H9 (cell line): ENCODE results near the gene CACNG5. TPM values are rescaled to one million over a fixed set of nuclear protein-coding genes. Genes with fewer than 3 reads are reported as not detected.

ENCODE experiments used
- DNase-seq: peaks from one replicate; pipeline ENCODE4 v3.0.0-alpha.2; 2017
- H2AFZ ChIP-seq: one replicate; pipeline ENCODE4 v1.6.1; 2013; ENCODE audit warnings: mild to moderate bottlenecking, low read length, control low read depth, moderate library complexity
- H2AK5ac ChIP-seq: 2 replicates; pipeline ENCODE4 v1.6.1; 2013; ENCODE audit warnings: low read length, control low read depth, mixed read lengths; ENCODE audit not compliant: insufficient read length
- H2BK120ac ChIP-seq: one replicate; pipeline ENCODE4 v1.6.1; 2013; ENCODE audit warnings: low read depth, mild to moderate bottlenecking, low read length, control low read depth, inconsistent platforms; ENCODE audit not compliant: poor library complexity, severe bottlenecking
- H2BK12ac ChIP-seq: 2 replicates; pipeline ENCODE4 v1.6.1; 2013; ENCODE audit warnings: low read length, control low read depth, mixed read lengths, low read depth; ENCODE audit not compliant: insufficient read length
- H2BK15ac ChIP-seq: 2 replicates; pipeline ENCODE4 v1.6.1; 2013; ENCODE audit warnings: low read depth, low read length, control low read depth
- H2BK20ac ChIP-seq: one replicate; pipeline ENCODE4 v1.6.1; 2013; ENCODE audit warnings: low read depth, mild to moderate bottlenecking, low read length, control low read depth, inconsistent platforms; ENCODE audit not compliant: poor library complexity, severe bottlenecking
- H2BK5ac ChIP-seq: 2 replicates; pipeline ENCODE4 v1.6.1; 2013; ENCODE audit warnings: low read length, control low read depth, mixed read lengths; ENCODE audit not compliant: insufficient read length
- H3K14ac ChIP-seq: 2 replicates; pipeline ENCODE4 v1.6.1; 2013; ENCODE audit warnings: low read length, control low read depth; ENCODE audit not compliant: insufficient read depth
- H3K18ac ChIP-seq: 2 replicates; pipeline ENCODE4 v1.6.1; 2013; ENCODE audit warnings: low read depth, mild to moderate bottlenecking, mixed read lengths, low read length, control low read depth; ENCODE audit not compliant: insufficient read length
- H3K23ac ChIP-seq: 2 replicates; pipeline ENCODE4 v1.6.1; 2013; ENCODE audit warnings: low read length, control low read depth, mixed read lengths, low read depth; ENCODE audit not compliant: insufficient read length
- H3K23me2 ChIP-seq: 2 replicates; pipeline ENCODE4 v1.6.1; 2013; ENCODE audit warnings: low read depth, mild to moderate bottlenecking, mixed read lengths, low read length, control low read depth; ENCODE audit not compliant: insufficient read length, poor library complexity, severe bottlenecking
- H3K27ac ChIP-seq: 2 replicates; pipeline ENCODE4 v1.5.1; 2013; ENCODE audit warnings: low read length, control low read depth, mixed read lengths, low read depth; ENCODE audit not compliant: insufficient read length
- H3K27me3 ChIP-seq: 2 replicates; pipeline ENCODE4 v1.6.1; 2013; ENCODE audit warnings: low read length, control low read depth, inconsistent platforms; ENCODE audit not compliant: insufficient read depth
- H3K4ac ChIP-seq: 2 replicates; pipeline ENCODE4 v1.6.1; 2013; ENCODE audit warnings: low read depth, mild to moderate bottlenecking, control low read depth, inconsistent platforms, low read length, moderate library complexity
- H3K4me1 ChIP-seq: 2 replicates; pipeline ENCODE4 v1.6.1; 2013; ENCODE audit warnings: low read length, control low read depth, inconsistent platforms; ENCODE audit not compliant: insufficient read depth
- H3K4me2 ChIP-seq: 2 replicates; pipeline ENCODE4 v1.6.1; 2013; ENCODE audit warnings: low read length, control low read depth, mixed read lengths; ENCODE audit not compliant: insufficient read length, insufficient read depth
- H3K56ac ChIP-seq: 2 replicates; pipeline ENCODE4 v1.6.1; 2013; ENCODE audit warnings: low read depth, mild to moderate bottlenecking, mixed read lengths, low read length, control low read depth; ENCODE audit not compliant: insufficient read length
- H3K79me1 ChIP-seq: 2 replicates; pipeline ENCODE4 v1.6.1; 2013; ENCODE audit warnings: low read depth, mild to moderate bottlenecking, moderate library complexity, low read length, control low read depth, inconsistent platforms; ENCODE audit not compliant: insufficient read depth, poor library complexity, severe bottlenecking
- H3K79me2 ChIP-seq: 2 replicates; pipeline ENCODE4 v1.6.1; 2013; ENCODE audit warnings: low read length, control low read depth, inconsistent platforms; ENCODE audit not compliant: insufficient read depth
- H3K9ac ChIP-seq: 2 replicates; pipeline ENCODE4 v1.6.1; 2013; ENCODE audit warnings: low read length, control low read depth, mixed read lengths; ENCODE audit not compliant: insufficient read length; ENCODE audit errors: extremely low read depth
- H3K9me3 ChIP-seq: one replicate; pipeline ENCODE4 v1.6.1; 2013; ENCODE audit warnings: low read depth, low read length, inconsistent platforms; ENCODE audit not compliant: control insufficient read depth
- H3T11ph ChIP-seq: one replicate; pipeline ENCODE4 v1.6.1; 2013; ENCODE audit warnings: mild to moderate bottlenecking, low read length, control low read depth, inconsistent platforms
- H4K20me1 ChIP-seq: one replicate; pipeline ENCODE4 v1.6.1; 2013; ENCODE audit not compliant: control insufficient read depth, insufficient read length, insufficient read depth
- H4K5ac ChIP-seq: 2 replicates; pipeline ENCODE4 v1.6.1; 2013; ENCODE audit warnings: low read depth, mild to moderate bottlenecking, mixed read lengths, low read length, control low read depth; ENCODE audit not compliant: insufficient read length
- H4K8ac ChIP-seq: replicated peaks from 2 replicates; pipeline ENCODE4 v1.6.1; 2013; ENCODE audit warnings: low read length, control low read depth, mixed read lengths, low read depth; ENCODE audit not compliant: insufficient read length
- H4K91ac ChIP-seq: 2 replicates; pipeline ENCODE4 v1.6.1; 2013; ENCODE audit warnings: low read depth, mild to moderate bottlenecking, moderate library complexity, mixed read lengths, low read length, control low read depth; ENCODE audit not compliant: insufficient read length
- H3K27ac Mint-ChIP-seq, 3 experiments: 2 replicates in 2 of 3; 3 replicates in 1 of 3; pipeline ENCODE4 v1.8.0; 2020 to 2021; ENCODE audit warnings: mixed read lengths in 3 of 3, mild to moderate bottlenecking in 1 of 3, moderate library complexity in 1 of 3
- H3K27me3 Mint-ChIP-seq: 2 replicates; pipeline ENCODE4 v1.8.0; 2021; ENCODE audit warnings: low read depth, mild to moderate bottlenecking, moderate library complexity, mixed read lengths
- H3K36me3 Mint-ChIP-seq, 3 experiments: 2 replicates in 2 of 3; 3 replicates in 1 of 3; pipeline ENCODE4 v1.8.0; 2020 to 2021; ENCODE audit warnings: low read depth in 3 of 3, mixed read lengths in 3 of 3; ENCODE audit not compliant: insufficient read depth in 1 of 3
- H3K4me1 Mint-ChIP-seq, 2 experiments: 2 replicates each; pipeline ENCODE4 v1.8.0; 2020; ENCODE audit warnings: mixed read lengths in 2 of 2
- H3K4me3 Mint-ChIP-seq, 2 experiments: 2 replicates in 1 of 2; 3 replicates in 1 of 2; pipeline ENCODE4 v1.8.0; 2020 to 2021; ENCODE audit warnings: mild to moderate bottlenecking in 2 of 2, mixed read lengths in 2 of 2, moderate library complexity in 1 of 2
- H3K9me3 Mint-ChIP-seq, 2 experiments: 2 replicates in 1 of 2; 3 replicates in 1 of 2; pipeline ENCODE4 v1.8.0; 2020; ENCODE audit warnings: mild to moderate bottlenecking in 2 of 2, mixed read lengths in 2 of 2, moderate library complexity in 1 of 2
- WGBS: extraction: QIAGEN DNeasy Blood & Tissue Kit; methylation state at CpG from one replicate; pipeline ENCODE4 v1.1.7; 2013; ENCODE audit warnings: missing lambda C conversion rate, low lambda C conversion rate, mixed read lengths; ENCODE audit not compliant: insufficient read length; ENCODE audit errors: extremely low coverage; 5-methylcytosine and 5-hydroxymethylcytosine counted together
- total RNA-seq: library from RNA; stranded (reverse); gene quantifications from 2 replicates; pipeline ENCODE4 v1.2.1, GENCODE V29; 2021
- TF ChIP-seq, protein P1 (sequence below): fragments of 200-600 bp; sonication (generic); conservative IDR thresholded peaks from 3 replicates; pipeline ENCODE4 v1.8.0; 2021; ENCODE audit warnings: antibody characterized with exemption, mild to moderate bottlenecking

Gene CACNG5
- total RNA-seq, 1 experiment from 2014 or later, result 1.6 TPM

DNA sequence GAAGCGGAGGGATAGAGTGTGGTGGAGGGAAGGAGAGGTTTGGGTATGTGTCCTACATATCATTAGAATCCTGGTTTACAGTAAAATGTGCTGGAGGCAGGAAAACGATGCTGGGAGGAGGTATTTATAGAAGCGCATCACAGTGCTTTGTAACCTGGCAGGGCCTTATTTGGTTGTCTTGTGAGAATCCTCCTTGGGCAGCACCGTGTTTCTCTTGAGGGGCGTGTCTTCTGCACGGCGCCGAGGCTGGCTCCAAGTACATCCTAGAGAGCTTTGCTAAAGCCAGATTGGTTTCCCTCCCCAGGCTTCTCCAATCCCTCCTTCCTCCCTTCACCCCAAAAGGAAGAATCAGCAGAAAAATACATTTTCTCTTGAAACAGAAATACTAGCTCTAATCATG is 24.4 kb downstream of the CACNG5 start:
- Histone ChIP-seq H3T11ph (no peak overlapping the region), H3K9me3 (no peaks in the 10 kb centered on the region), H3K18ac (no peak overlapping the region), H2BK5ac (no peak overlapping the region), H3K27ac (no peak overlapping the region), H4K91ac (no peak overlapping the region), H3K4ac (no peak overlapping the region), H4K8ac (no peak overlapping the region), H3K56ac (no peak overlapping the region), H2BK15ac (no peak overlapping the region), H2BK12ac (no peak overlapping the region), H2BK20ac (no peak overlapping the region), H2AFZ (no peak overlapping the region), H3K14ac (no peak overlapping the region), H4K5ac (no peak overlapping the region), H2BK120ac (no peak overlapping the region), H3K9ac (no peak overlapping the region), H3K23ac (no peak overlapping the region), H3K79me2 (no peaks in the 10 kb centered on the region), H2AK5ac (no peak overlapping the region), H3K4me2 (no peak overlapping the region), H3K27me3 (no peaks in the 10 kb centered on the region), H3K4me1 (no peaks in the 10 kb centered on the region), H3K23me2 (no peaks in the 10 kb centered on the region), H3K79me1 (no peaks in the 10 kb centered on the region), H4K20me1 (no peaks in the 10 kb centered on the region)
- DNase-seq, result no peak
- Mint-ChIP-seq H3K4me3 (no peak overlapping the region), H3K9me3 (peaks cover 11 to 13% of the 10 kb centered on the region in 2 experiments), H3K27ac (no peak overlapping the region), H3K4me1 (no peaks in the 10 kb centered on the region), H3K36me3 (peaks cover 0 to 9% (median 0%) of the 10 kb centered on the region in 3 experiments; a peak in 2 of 7 replicates), H3K27me3 (peaks cover under 1% of the 10 kb centered on the region)
- WGBS, result no CpG with 5 or more reads among the region's 8 CpGs
- TF ChIP-seq, protein P1, sequence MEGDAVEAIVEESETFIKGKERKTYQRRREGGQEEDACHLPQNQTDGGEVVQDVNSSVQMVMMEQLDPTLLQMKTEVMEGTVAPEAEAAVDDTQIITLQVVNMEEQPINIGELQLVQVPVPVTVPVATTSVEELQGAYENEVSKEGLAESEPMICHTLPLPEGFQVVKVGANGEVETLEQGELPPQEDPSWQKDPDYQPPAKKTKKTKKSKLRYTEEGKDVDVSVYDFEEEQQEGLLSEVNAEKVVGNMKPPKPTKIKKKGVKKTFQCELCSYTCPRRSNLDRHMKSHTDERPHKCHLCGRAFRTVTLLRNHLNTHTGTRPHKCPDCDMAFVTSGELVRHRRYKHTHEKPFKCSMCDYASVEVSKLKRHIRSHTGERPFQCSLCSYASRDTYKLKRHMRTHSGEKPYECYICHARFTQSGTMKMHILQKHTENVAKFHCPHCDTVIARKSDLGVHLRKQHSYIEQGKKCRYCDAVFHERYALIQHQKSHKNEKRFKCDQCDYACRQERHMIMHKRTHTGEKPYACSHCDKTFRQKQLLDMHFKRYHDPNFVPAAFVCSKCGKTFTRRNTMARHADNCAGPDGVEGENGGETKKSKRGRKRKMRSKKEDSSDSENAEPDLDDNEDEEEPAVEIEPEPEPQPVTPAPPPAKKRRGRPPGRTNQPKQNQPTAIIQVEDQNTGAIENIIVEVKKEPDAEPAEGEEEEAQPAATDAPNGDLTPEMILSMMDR, result no peak
